IMR-90 (cell line): ENCODE results near the gene POU4F1.

Experiments
- CEBPB ChIP-seq: IDR thresholded peaks from 2 replicates; pipeline ENCODE4 v1.6.1; 2012; ENCODE audit warnings: low read depth, low read length, improper control_type of control experiment
- MAFK ChIP-seq: IDR thresholded peaks from 2 replicates; pipeline ENCODE4 v1.6.1; 2012; ENCODE audit warnings: low read depth, low read length, improper control_type of control experiment
- MXI1 ChIP-seq: IDR thresholded peaks from 2 replicates; pipeline ENCODE4 v1.6.1; 2012; ENCODE audit warnings: low read depth, mild to moderate bottlenecking, low read length, moderate library complexity, borderline replicate concordance
- POLR2A ChIP-seq: IDR thresholded peaks from 2 replicates; pipeline ENCODE4 v1.6.1; 2012; ENCODE audit warnings: mild to moderate bottlenecking, low read depth, low read length
- RAD21 ChIP-seq: IDR thresholded peaks from 2 replicates; pipeline ENCODE4 v1.6.1; 2012; ENCODE audit warnings: low read length, improper control_type of control experiment
- RCOR1 ChIP-seq: IDR thresholded peaks from 2 replicates; pipeline ENCODE4 v1.6.1; 2012; ENCODE audit warnings: mild to moderate bottlenecking, low read length, improper control_type of control experiment; ENCODE audit not compliant: insufficient replicate concordance
- RFX5 ChIP-seq: IDR thresholded peaks from 2 replicates; pipeline ENCODE4 v1.8.0; 2012; ENCODE audit warnings: low read depth, mild to moderate bottlenecking, low read length, moderate library complexity
- SMC3 ChIP-seq: fragments of 150-350 bp; IDR thresholded peaks from 2 replicates; pipeline ENCODE4 v1.6.1; 2016; ENCODE audit warnings: low read depth, mild to moderate bottlenecking, antibody characterized with exemption, low read length, moderate library complexity
- TF ChIP-seq, protein P1 (sequence below): conservative IDR thresholded peaks from 2 replicates; pipeline ENCODE4 v1.5.1; 2012; ENCODE audit warnings: mild to moderate bottlenecking, low read depth, low read length, improper control_type of control experiment
- TF ChIP-seq, protein P2 (sequence below): fragments of 150-350 bp; IDR thresholded peaks from 2 replicates; pipeline ENCODE4 v1.6.1; 2017; ENCODE audit warnings: mild to moderate bottlenecking, antibody characterized with exemption, low read length, low read depth
- TF ChIP-seq, protein P3 (sequence below): fragments of 150-350 bp; IDR thresholded peaks from 2 replicates; pipeline ENCODE4 v1.6.1; 2016; ENCODE audit warnings: low read depth, mild to moderate bottlenecking, low read length, moderate library complexity, borderline replicate concordance

DNA sequence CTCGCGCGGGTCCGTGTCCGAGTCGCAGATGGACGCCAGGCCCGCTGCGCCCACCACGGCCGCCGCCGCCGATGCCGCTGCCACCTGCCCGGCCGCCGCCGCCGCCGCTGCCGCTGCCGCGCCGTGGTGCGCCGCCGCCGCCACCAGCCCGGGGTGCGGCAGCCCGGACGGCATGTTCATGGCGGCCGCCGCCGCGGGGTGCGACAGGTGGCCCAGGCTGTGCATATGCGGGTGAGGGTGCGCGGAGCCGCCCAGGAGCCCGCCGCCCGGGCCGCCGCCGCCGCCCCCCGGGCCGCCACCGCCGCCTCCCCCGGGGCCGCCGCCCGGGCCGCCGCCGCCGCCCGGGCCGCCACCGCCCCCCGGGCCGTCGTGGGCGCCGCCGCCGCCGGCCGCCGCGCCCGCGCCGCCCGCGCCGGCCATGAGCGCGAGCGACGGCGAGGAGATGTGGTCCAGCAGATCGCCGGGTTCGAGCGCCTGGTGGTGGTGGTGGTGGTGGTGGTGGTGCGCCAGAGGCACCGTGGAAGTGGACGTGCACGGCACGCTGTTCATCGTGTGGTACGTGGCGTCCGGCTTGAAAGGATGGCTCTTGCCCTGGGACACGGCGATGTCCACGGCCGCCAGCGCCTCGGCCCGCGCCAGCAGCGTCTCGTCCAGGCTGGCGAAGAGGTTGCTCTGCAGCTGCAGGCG lies 1.3 kb downstream of the POU4F1 start:
- TF ChIP-seq, protein P1, sequence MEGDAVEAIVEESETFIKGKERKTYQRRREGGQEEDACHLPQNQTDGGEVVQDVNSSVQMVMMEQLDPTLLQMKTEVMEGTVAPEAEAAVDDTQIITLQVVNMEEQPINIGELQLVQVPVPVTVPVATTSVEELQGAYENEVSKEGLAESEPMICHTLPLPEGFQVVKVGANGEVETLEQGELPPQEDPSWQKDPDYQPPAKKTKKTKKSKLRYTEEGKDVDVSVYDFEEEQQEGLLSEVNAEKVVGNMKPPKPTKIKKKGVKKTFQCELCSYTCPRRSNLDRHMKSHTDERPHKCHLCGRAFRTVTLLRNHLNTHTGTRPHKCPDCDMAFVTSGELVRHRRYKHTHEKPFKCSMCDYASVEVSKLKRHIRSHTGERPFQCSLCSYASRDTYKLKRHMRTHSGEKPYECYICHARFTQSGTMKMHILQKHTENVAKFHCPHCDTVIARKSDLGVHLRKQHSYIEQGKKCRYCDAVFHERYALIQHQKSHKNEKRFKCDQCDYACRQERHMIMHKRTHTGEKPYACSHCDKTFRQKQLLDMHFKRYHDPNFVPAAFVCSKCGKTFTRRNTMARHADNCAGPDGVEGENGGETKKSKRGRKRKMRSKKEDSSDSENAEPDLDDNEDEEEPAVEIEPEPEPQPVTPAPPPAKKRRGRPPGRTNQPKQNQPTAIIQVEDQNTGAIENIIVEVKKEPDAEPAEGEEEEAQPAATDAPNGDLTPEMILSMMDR: no peak
- no peak for TF ChIP-seq MAFK
- TF ChIP-seq RCOR1: no peak
- TF ChIP-seq POLR2A: no peak
- TF ChIP-seq CEBPB: no peak
- TF ChIP-seq, protein P2, sequence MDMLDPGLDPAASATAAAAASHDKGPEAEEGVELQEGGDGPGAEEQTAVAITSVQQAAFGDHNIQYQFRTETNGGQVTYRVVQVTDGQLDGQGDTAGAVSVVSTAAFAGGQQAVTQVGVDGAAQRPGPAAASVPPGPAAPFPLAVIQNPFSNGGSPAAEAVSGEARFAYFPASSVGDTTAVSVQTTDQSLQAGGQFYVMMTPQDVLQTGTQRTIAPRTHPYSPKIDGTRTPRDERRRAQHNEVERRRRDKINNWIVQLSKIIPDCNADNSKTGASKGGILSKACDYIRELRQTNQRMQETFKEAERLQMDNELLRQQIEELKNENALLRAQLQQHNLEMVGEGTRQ: no peak
- TF ChIP-seq, protein P3, sequence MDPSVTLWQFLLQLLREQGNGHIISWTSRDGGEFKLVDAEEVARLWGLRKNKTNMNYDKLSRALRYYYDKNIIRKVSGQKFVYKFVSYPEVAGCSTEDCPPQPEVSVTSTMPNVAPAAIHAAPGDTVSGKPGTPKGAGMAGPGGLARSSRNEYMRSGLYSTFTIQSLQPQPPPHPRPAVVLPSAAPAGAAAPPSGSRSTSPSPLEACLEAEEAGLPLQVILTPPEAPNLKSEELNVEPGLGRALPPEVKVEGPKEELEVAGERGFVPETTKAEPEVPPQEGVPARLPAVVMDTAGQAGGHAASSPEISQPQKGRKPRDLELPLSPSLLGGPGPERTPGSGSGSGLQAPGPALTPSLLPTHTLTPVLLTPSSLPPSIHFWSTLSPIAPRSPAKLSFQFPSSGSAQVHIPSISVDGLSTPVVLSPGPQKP: no peak
- TF ChIP-seq RAD21: no peak
- TF ChIP-seq SMC3: no peak
- no peak for TF ChIP-seq MXI1
- no peak for TF ChIP-seq RFX5
